SK-N-SH (cell line): ENCODE results near the gene RANBP2. TPM values are rescaled to one million over a fixed set of nuclear protein-coding genes. Genes with fewer than 3 reads are reported as not detected.

Experiments used
- CTCF ChIA-PET: fragments of 300-600, 350-600 bp; formaldehyde crosslinking; extraction: SDS; loops from one replicate; lab custom pipeline; 2021; lab: Yijun Ruan, JAX
- POLR2A ChIA-PET: fragments of 350-600 bp; sonication (Branson Sonifier 250); formaldehyde crosslinking; extraction: SDS; loops from one replicate; lab custom pipeline; 2020; ENCODE audit warnings: antibody characterized with exemption, inconsistent platforms; lab: Yijun Ruan, JAX
- DNase-seq: peaks from one replicate; pipeline ENCODE4 v3.0.0; 2012
- H2AFZ ChIP-seq: fragments of 200-600 bp; sonication (generic); 2 replicates; pipeline ENCODE4 v1.8.1; 2016; ENCODE audit warnings: antibody characterized with exemption, mild to moderate bottlenecking, low read depth
- H3F3A ChIP-seq: fragments of 200-600 bp; sonication (generic); replicated peaks from 2 replicates; pipeline ENCODE3; 2016; ENCODE audit warnings: antibody characterized with exemption, mild to moderate bottlenecking; ENCODE audit not compliant: insufficient read depth
- H3K27ac ChIP-seq, 2 experiments: fragments of 200-500 bp in 1 of 2; fragments of 200-600 bp in 1 of 2; sonication (Bioruptor generic) in 1 of 2; sonication (generic), shearing (Covaris generic) in 1 of 2; 2 replicates each; pipeline versions ENCODE4 v1.5.1 to v1.6.1; 2014 to 2016; ENCODE audit warnings: low read depth in 2 of 2, inconsistent platforms in 1 of 2, low read length in 1 of 2, mild to moderate bottlenecking in 1 of 2, mixed read lengths in 1 of 2
- H3K27me3 ChIP-seq: fragments of 200-600 bp; sonication (generic), shearing (Covaris generic); 2 replicates; pipeline ENCODE4 v1.6.1; 2016; ENCODE audit warnings: mixed run types; ENCODE audit not compliant: insufficient read depth
- H3K36me3 ChIP-seq, 2 experiments: fragments of 200-500 bp in 1 of 2; fragments of 200-600 bp in 1 of 2; sonication (Bioruptor generic) in 1 of 2; sonication (generic) in 1 of 2; replicated peaks in 1 of 2; 2 replicates each; pipeline versions ENCODE3 to v1.5.1; 2014 to 2016; ENCODE audit warnings: low read length in 1 of 2, mild to moderate bottlenecking in 1 of 2; ENCODE audit not compliant: insufficient read depth in 2 of 2, control insufficient read depth in 1 of 2
- H3K4me1 ChIP-seq, 2 experiments: fragments of 200-500 bp in 1 of 2; fragments of 200-600 bp in 1 of 2; sonication (Bioruptor generic) in 1 of 2; sonication (generic), shearing (Covaris generic) in 1 of 2; 2 replicates each; pipeline versions ENCODE4 v1.5.1 to v1.6.1; 2014 to 2016; ENCODE audit warnings: low read depth in 1 of 2, low read length in 1 of 2, mixed run types in 1 of 2; ENCODE audit not compliant: insufficient read depth in 2 of 2, control insufficient read depth in 1 of 2
- H3K4me2 ChIP-seq: fragments of 200-600 bp; sonication (generic), shearing (Covaris generic); 2 replicates; pipeline ENCODE4 v1.6.1; 2017; ENCODE audit warnings: mixed run types
- H3K4me3 ChIP-seq, 2 experiments: fragments of 200-500 bp in 1 of 2; fragments of 200-600 bp in 1 of 2; sonication (Bioruptor generic) in 1 of 2; sonication (generic), shearing (Covaris generic) in 1 of 2; 2 replicates each; pipeline versions ENCODE4 v1.5.1 to v1.8.1; 2014 to 2016; ENCODE audit warnings: low read depth in 2 of 2, inconsistent platforms in 1 of 2, low read length in 1 of 2, mild to moderate bottlenecking in 1 of 2, mixed read lengths in 1 of 2, moderate library complexity in 1 of 2
- H3K79me2 ChIP-seq: fragments of 200-600 bp; sonication (generic); 2 replicates; pipeline ENCODE4 v1.8.1; 2017; ENCODE audit warnings: mild to moderate bottlenecking; ENCODE audit not compliant: insufficient read depth
- H3K9ac ChIP-seq: fragments of 200-600 bp; sonication (generic); 2 replicates; pipeline ENCODE4 v1.6.1; 2017; ENCODE audit warnings: mixed run types
- H3K9me2 ChIP-seq: fragments of 200-600 bp; sonication (generic); 2 replicates; pipeline ENCODE4 v1.6.1; 2017; ENCODE audit warnings: mixed run types
- H3K9me3 ChIP-seq: fragments of 200-600 bp; sonication (generic); 2 replicates; pipeline ENCODE4 v1.6.1; 2017; ENCODE audit warnings: mixed run types, mild to moderate bottlenecking, moderate library complexity
- H4K20me1 ChIP-seq: fragments of 200-600 bp; sonication (generic); 2 replicates; pipeline ENCODE4 v1.6.1; 2017; ENCODE audit warnings: mild to moderate bottlenecking, mixed run types; ENCODE audit not compliant: insufficient read depth
- ELF1 ChIP-seq: IDR thresholded peaks from 2 replicates; pipeline ENCODE4 v1.4.0; 2012
- EP300 ChIP-seq, 2 experiments: IDR thresholded peaks; 2 replicates each; pipeline versions ENCODE4 v1.4.0 to v1.6.1; 2012; ENCODE audit warnings: borderline replicate concordance in 1 of 2, low read depth in 1 of 2, low read length in 1 of 2
- FOSL2 ChIP-seq: IDR thresholded peaks from 2 replicates; pipeline ENCODE4 v1.4.0; 2012; ENCODE audit warnings: low read depth, mild to moderate bottlenecking, moderate library complexity, borderline replicate concordance
- FOXJ3 ChIP-seq: sonication (generic); formaldehyde crosslinking; IDR thresholded peaks from 2 replicates; pipeline ENCODE4 v1.5.1; 2020; ENCODE audit warnings: mild to moderate bottlenecking, missing genetic modification reagents
- FOXM1 ChIP-seq: IDR thresholded peaks from 2 replicates; pipeline ENCODE4 v1.4.0; 2012; ENCODE audit warnings: low read depth, mild to moderate bottlenecking
- GABPA ChIP-seq: IDR thresholded peaks from 2 replicates; pipeline ENCODE4 v1.4.0; 2012; ENCODE audit warnings: low read depth, mild to moderate bottlenecking
- GATA2 ChIP-seq: sonication (generic); formaldehyde crosslinking; IDR thresholded peaks from 2 replicates; pipeline ENCODE4 v1.5.0; 2020; ENCODE audit warnings: mild to moderate bottlenecking, missing genetic modification reagents
- JUND ChIP-seq: IDR thresholded peaks from 2 replicates; pipeline ENCODE4 v1.4.0; 2012
- PBX3 ChIP-seq: IDR thresholded peaks from 2 replicates; pipeline ENCODE4; 2012
- SIN3A ChIP-seq: IDR thresholded peaks from 2 replicates; pipeline ENCODE4 v1.6.1; 2012; ENCODE audit warnings: low read depth, mild to moderate bottlenecking, low read length, moderate library complexity, borderline replicate concordance
- SMC3 ChIP-seq: IDR thresholded peaks from 2 replicates; pipeline ENCODE4 v1.6.1; 2012; ENCODE audit warnings: low read depth, low read length, improper control_type of control experiment
- TCF12 ChIP-seq: IDR thresholded peaks from 2 replicates; pipeline ENCODE4 v1.4.0; 2012
- TEAD4 ChIP-seq: IDR thresholded peaks from 2 replicates; pipeline ENCODE4 v1.4.0; 2012; ENCODE audit warnings: mild to moderate bottlenecking, borderline replicate concordance; ENCODE audit not compliant: insufficient read depth
- WGBS: methylation state at CpG from one replicate; pipeline ENCODE4 v1.1.6; 2017; ENCODE audit warnings: low lambda C conversion rate; 5-methylcytosine and 5-hydroxymethylcytosine counted together
- polyA plus RNA-seq, 3 experiments: library from polyadenylated mRNA; depleted of rRNA; stranded (reverse); fragments of >200 nt; gene quantifications; 2 replicates each; pipeline ENCODE4 v1.2.3, GENCODE V29; 2012
- TF ChIP-seq, protein P1 (sequence below): fragments of 150-350 bp; IDR thresholded peaks from 2 replicates; pipeline ENCODE4 v1.6.1; 2017; ENCODE audit warnings: antibody characterized with exemption, low read length, low read depth, borderline replicate concordance
- TF ChIP-seq, protein P2 (sequence below): fragments of 200-600 bp; sonication (generic); IDR thresholded peaks from 2 replicates; pipeline ENCODE4 v1.6.1; 2017; ENCODE audit warnings: antibody characterized with exemption, mild to moderate bottlenecking, moderate library complexity
- TF ChIP-seq, protein P3 (sequence below): IDR thresholded peaks from 2 replicates; pipeline ENCODE4 v1.4.0; 2012; ENCODE audit warnings: low read depth, borderline replicate concordance

RANBP2 gene
- polyA plus RNA-seq, 1 of the 3 experiments (the other 2 are of a cell fraction) = 3.6 TPM

GRCh38 chr2:108809936-108810335, 90.7 kb downstream of the RANBP2 start:
- peaks cover 28% of the 10 kb centered on the region for H3K79me2 ChIP-seq
- H3K4me1 ChIP-seq = peaks cover 0 to 14% of the 10 kb centered on the region in 2 experiments; a peak in 2 of 4 replicates
- H4K20me1 ChIP-seq = no peaks in the 10 kb centered on the region
- POLR2A ChIA-PET = no interaction called here
- no peaks in the 10 kb centered on the region for H3K9me2 ChIP-seq
- 98% methylated on average over 3 of the region's 3 CpGs for WGBS
- no peak for TF ChIP-seq FOXJ3 (CRISPR knock-in tag)
- no peak overlapping the region for H3K27ac ChIP-seq
- no peak overlapping the region for H2AFZ ChIP-seq
- no peaks in the 10 kb centered on the region for H3K9me3 ChIP-seq
- H3F3A ChIP-seq = no peaks in the 10 kb centered on the region
- H3K4me3 ChIP-seq = no peak overlapping the region
- H3K4me2 ChIP-seq = no peak overlapping the region
- no peak for DNase-seq
- CTCF ChIA-PET = no interaction called here
- no peak overlapping the region for H3K9ac ChIP-seq
- peaks cover 15 to 58% of the 10 kb centered on the region in 2 experiments for H3K36me3 ChIP-seq
- no peaks in the 10 kb centered on the region for H3K27me3 ChIP-seq

DNA sequence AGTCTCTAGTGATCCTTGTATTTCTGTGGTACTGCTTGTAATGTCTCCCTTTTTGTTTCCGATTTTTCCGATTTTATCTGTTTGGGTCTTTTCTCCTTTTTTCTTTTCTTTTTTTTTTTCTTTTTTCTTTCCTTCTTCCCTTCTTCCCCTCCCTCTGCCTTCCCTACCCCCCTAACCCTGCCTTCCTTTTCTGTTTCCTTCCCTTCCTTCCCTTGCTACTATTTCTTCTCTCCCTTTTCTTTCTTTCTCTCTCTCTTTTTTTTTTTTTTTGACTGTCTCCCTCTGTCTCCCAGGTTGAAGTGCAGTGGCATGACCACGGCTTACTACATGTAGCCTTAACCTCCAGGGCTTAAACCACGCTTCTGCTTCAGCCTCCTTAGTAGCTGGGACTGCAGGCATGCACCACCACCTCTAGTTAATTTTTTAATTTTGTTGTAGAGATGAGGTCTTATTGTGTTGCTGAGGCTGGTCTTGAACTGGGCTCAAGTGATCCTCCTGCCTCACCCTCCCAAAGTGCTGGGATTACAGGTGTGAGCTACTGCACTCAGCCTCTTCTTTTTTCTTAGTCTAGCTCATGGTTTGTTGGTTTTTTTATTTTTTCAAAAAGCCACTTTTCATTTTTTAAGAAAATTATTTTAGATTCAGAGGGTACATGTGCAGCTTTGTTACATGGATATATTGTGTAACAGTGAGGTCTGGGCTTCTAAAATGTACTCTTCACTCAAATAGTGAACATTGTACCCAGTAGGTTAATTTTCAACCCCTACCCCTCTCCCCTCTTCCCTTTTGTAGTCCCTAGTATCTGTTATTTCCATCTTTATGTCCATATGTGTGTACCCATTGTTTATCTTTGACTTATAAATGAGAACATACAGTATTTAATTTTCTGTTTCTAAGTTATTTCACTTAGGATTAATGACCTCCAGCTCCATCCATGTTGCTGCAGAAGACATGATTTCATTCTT, 92.0 kb downstream of the RANBP2 start:
- no peak overlapping the region for H3K9ac ChIP-seq
- ChIA-PET POLR2A (no interaction called here), CTCF (no interaction called here)
- no peaks in the 10 kb centered on the region for H4K20me1 ChIP-seq
- no peaks in the 10 kb centered on the region for H3K9me3 ChIP-seq
- H3K79me2 ChIP-seq = peaks cover 28% of the 10 kb centered on the region
- no peak for TF ChIP-seq PBX3
- TF ChIP-seq, protein P1, sequence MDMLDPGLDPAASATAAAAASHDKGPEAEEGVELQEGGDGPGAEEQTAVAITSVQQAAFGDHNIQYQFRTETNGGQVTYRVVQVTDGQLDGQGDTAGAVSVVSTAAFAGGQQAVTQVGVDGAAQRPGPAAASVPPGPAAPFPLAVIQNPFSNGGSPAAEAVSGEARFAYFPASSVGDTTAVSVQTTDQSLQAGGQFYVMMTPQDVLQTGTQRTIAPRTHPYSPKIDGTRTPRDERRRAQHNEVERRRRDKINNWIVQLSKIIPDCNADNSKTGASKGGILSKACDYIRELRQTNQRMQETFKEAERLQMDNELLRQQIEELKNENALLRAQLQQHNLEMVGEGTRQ = no peak
- TF ChIP-seq TCF12 = no peak
- no peak for TF ChIP-seq SMC3
- TF ChIP-seq, protein P2, sequence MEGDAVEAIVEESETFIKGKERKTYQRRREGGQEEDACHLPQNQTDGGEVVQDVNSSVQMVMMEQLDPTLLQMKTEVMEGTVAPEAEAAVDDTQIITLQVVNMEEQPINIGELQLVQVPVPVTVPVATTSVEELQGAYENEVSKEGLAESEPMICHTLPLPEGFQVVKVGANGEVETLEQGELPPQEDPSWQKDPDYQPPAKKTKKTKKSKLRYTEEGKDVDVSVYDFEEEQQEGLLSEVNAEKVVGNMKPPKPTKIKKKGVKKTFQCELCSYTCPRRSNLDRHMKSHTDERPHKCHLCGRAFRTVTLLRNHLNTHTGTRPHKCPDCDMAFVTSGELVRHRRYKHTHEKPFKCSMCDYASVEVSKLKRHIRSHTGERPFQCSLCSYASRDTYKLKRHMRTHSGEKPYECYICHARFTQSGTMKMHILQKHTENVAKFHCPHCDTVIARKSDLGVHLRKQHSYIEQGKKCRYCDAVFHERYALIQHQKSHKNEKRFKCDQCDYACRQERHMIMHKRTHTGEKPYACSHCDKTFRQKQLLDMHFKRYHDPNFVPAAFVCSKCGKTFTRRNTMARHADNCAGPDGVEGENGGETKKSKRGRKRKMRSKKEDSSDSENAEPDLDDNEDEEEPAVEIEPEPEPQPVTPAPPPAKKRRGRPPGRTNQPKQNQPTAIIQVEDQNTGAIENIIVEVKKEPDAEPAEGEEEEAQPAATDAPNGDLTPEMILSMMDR = no peak
- TF ChIP-seq JUND = no peak
- TF ChIP-seq, protein P3, sequence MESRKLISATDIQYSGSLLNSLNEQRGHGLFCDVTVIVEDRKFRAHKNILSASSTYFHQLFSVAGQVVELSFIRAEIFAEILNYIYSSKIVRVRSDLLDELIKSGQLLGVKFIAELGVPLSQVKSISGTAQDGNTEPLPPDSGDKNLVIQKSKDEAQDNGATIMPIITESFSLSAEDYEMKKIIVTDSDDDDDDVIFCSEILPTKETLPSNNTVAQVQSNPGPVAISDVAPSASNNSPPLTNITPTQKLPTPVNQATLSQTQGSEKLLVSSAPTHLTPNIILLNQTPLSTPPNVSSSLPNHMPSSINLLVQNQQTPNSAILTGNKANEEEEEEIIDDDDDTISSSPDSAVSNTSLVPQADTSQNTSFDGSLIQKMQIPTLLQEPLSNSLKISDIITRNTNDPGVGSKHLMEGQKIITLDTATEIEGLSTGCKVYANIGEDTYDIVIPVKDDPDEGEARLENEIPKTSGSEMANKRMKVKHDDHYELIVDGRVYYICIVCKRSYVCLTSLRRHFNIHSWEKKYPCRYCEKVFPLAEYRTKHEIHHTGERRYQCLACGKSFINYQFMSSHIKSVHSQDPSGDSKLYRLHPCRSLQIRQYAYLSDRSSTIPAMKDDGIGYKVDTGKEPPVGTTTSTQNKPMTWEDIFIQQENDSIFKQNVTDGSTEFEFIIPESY = no peak
- no peak for TF ChIP-seq FOXM1
- no peak for TF ChIP-seq GABPA
- TF ChIP-seq GATA2 (CRISPR knock-in tag) = no peak
- TF ChIP-seq SIN3A = no peak
- no peak for TF ChIP-seq EP300 (IDR thresholded peaks at IDR 0.05; ENCODE audit: borderline replicate concordance in 1 of 2, low read depth in 1 of 2, low read length in 1 of 2)
- no peak for TF ChIP-seq ELF1
- TF ChIP-seq TEAD4 = no peak
- no peak for TF ChIP-seq FOSL2
- no peak overlapping the region for H3K4me3 ChIP-seq
- H3K36me3 ChIP-seq = peaks cover 11 to 65% of the 10 kb centered on the region in 2 experiments
- no peaks in the 10 kb centered on the region for H3K9me2 ChIP-seq
- no peak overlapping the region for H3K4me2 ChIP-seq
- no peak overlapping the region for H3K27ac ChIP-seq
- DNase-seq = no peak
- H3K27me3 ChIP-seq = no peaks in the 10 kb centered on the region
- H2AFZ ChIP-seq = no peak overlapping the region
- H3F3A ChIP-seq = no peaks in the 10 kb centered on the region
- H3K4me1 ChIP-seq = peaks cover 0 to 8% of the 10 kb centered on the region in 2 experiments; a peak in 2 of 4 replicates
- 94% methylated on average over 4 of the region's 4 CpGs for WGBS
